ENCODE measurements around the gene KLHL29. TPM values are rescaled to one million over a fixed set of nuclear protein-coding genes. Genes with fewer than 3 reads are reported as not detected.

KLHL29 gene
- total RNA-seq, 3 donors from 2014 or later: 2.6 to 13.0 (median 5.5) TPM

DNA sequence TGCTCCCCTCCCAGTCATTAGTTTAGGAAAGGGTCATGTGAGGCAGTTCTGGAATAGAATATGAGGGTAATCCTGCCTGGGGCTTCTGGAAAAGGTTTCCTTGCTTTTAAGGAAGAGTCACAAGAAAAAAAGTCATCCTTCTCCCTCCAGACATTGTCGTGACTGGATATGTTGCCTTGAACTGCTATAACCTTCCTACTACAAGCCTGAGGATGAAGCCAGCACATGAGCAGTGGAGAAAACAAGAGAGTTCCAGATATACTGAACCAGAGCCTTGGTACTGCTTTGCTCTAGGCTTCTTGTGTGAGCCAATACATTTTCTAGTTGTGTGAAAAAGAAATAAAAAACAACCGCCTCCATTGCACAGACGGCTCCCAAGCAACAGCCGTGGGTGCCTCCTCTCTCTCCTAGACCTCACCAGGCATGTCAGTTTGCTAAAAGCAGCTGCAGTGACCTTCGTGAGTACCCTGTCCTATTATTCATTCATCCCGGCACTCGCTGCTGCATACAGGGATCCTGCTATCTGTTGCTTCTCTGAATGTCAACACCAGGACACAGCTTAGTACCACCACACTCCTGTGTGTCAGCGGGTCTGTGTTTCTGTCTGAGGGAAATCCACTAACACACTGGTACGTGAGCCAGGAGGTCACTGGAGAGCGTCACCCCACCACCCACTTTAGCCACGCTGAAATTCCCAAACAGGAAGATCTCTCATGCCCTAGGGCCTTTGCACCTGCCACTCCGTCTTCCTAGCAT is 186.7 kb downstream of the KLHL29 start:
- ATAC-seq (no peak), DNase-seq (peak in 1 of 3 donors; percentile 2)
- intact Hi-C loops (cut with DNase I, micrococcal nuclease): no loop called here
- H3K9me3 ChIP-seq: no peaks in the 10 kb centered on the region
- H3K4me3 ChIP-seq: no peak overlapping the region
- H3K4me1 ChIP-seq (ENCODE audit: low read depth): no peaks in the 10 kb centered on the region
- H3K36me3 ChIP-seq (ENCODE audit: low read depth): no peaks in the 10 kb centered on the region
- TF ChIP-seq, protein P1, sequence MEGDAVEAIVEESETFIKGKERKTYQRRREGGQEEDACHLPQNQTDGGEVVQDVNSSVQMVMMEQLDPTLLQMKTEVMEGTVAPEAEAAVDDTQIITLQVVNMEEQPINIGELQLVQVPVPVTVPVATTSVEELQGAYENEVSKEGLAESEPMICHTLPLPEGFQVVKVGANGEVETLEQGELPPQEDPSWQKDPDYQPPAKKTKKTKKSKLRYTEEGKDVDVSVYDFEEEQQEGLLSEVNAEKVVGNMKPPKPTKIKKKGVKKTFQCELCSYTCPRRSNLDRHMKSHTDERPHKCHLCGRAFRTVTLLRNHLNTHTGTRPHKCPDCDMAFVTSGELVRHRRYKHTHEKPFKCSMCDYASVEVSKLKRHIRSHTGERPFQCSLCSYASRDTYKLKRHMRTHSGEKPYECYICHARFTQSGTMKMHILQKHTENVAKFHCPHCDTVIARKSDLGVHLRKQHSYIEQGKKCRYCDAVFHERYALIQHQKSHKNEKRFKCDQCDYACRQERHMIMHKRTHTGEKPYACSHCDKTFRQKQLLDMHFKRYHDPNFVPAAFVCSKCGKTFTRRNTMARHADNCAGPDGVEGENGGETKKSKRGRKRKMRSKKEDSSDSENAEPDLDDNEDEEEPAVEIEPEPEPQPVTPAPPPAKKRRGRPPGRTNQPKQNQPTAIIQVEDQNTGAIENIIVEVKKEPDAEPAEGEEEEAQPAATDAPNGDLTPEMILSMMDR (IDR thresholded peaks at IDR 0.05): no peak

DNA sequence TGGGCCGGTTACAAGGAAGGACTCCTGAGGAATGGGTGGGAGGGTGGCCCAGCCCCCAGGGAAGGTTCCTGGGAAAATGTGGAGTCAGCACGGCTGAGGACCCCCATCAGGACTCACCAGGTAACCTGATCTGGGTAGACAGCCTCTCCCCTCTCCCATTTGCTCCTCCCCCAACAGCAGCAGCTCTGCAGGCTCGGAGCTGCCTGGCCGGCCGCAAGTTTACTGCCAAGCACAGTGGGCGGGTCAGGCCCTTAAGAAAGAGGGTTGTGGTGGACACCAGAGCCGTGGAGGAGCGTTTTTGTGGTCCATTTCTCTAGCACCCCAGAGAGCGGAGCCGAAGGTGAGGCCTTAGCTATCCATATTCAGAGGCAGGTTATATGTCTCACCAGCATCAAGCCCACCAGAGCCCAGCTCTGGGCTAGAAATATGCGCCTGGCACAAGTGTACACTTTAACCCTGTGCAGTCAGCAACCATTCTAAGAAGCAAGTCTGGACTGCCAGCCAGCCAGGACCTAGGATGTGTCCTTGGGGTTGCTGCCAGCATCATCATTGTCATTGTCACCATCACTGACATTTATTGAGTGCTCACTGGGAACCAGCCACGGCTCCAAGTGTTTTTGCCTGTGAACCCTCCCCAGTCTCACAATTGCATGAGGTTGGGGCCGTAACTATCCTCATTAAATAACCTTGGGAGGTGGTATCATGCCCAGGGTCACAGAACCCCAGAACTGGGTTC is 190.1 kb downstream of the KLHL29 start:
- TF ChIP-seq, protein P1 (IDR thresholded peaks at IDR 0.05): no peak
- ATAC-seq (no peak), DNase-seq (no peak)
- Histone ChIP-seq H3K36me3 (ENCODE audit: low read depth) (no peaks in the 10 kb centered on the region), H3K9me3 (no peaks in the 10 kb centered on the region), H3K4me1 (ENCODE audit: low read depth) (no peaks in the 10 kb centered on the region), H3K4me3 (no peak overlapping the region)
- intact Hi-C loops (cut with DNase I, micrococcal nuclease): no loop called here

DNA sequence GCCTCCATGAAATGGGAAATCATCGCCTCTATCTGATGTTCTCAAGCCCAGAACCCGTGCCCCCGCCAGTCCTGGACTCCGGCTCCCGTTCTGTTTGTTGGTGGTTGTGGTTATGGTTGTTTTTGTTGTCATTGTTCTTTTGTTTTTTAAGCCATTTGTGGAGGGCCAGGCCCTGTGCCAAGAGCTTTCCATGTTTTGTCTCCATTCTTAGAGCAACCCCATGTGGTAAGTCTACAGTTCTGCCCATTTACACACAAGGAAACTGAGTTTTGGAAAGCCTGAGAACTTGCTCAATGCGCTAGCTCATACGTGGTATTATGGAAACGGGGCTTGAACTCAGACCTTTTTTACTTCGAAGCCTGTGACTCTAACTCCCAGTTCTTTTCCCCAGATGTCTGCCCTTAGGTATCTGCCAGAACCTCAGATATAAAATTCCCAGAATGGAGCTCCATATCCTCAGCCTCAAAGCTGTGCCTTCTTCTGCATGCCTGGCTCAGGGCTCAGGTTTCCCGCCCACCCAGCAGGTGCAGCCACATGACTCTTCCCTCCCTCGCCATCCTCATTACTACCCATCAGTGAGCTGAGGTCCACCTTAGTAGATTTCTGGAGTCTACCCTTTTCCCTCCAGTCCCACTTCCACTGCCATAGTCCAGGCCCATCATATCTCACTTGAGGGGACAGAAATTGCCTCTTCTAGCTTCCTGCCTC is 194.1 kb downstream of the KLHL29 start:
- DNase-seq: no peak
- Histone ChIP-seq H3K4me1 (ENCODE audit: low read depth) (no peaks in the 10 kb centered on the region), H3K36me3 (ENCODE audit: low read depth) (no peaks in the 10 kb centered on the region), H3K4me3 (no peak overlapping the region), H3K9me3 (no peaks in the 10 kb centered on the region)
- intact Hi-C loops (cut with DNase I, micrococcal nuclease): no loop called here
- TF ChIP-seq, protein P1 (IDR thresholded peaks at IDR 0.05): no peak
- ATAC-seq: no peak

- Histone ChIP-seq H3K4me3 (no peak overlapping the region), H3K9me3 (no peaks in the 10 kb centered on the region), H3K4me1 (ENCODE audit: low read depth) (no peaks in the 10 kb centered on the region), H3K36me3 (ENCODE audit: low read depth) (no peaks in the 10 kb centered on the region)
- ATAC-seq (no peak), DNase-seq (no peak)
- intact Hi-C loops (cut with DNase I, micrococcal nuclease): no loop called here
- TF ChIP-seq, protein P1 (IDR thresholded peaks at IDR 0.05): no peak
These were observed 194.7 kb downstream of the KLHL29 start for GRCh38 chr2:23579674-23580073.

- Histone ChIP-seq H3K4me3 (no peak overlapping the region), H3K4me1 (ENCODE audit: low read depth) (no peaks in the 10 kb centered on the region), H3K9me3 (no peaks in the 10 kb centered on the region), H3K36me3 (ENCODE audit: low read depth) (no peaks in the 10 kb centered on the region)
- DNase-seq (no peak), ATAC-seq (no peak)
- TF ChIP-seq, protein P1 (IDR thresholded peaks at IDR 0.05): no peak
- intact Hi-C loops (cut with DNase I, micrococcal nuclease): no loop called here
These were observed 198.5 kb downstream of the KLHL29 start for GRCh38 chr2:23583467-23583866.
